HCT116 (cell line): ENCODE measurements around the gene JCAD. TPM values are rescaled to one million over a fixed set of nuclear protein-coding genes. Genes with fewer than 3 reads are reported as not detected.

Experiments used
- ATAC-seq: fragments of 200-7000 bp; cut with Tn5 transposase; 2 replicates; pipeline ENCODE4 v1.9.1; 2020; ENCODE audit warnings: mild to moderate bottlenecking, moderate library complexity
- BruUV-seq: library from RNA; stranded (reverse); fragments of 400-500 nt; replicated peaks from 2 replicates; lab custom pipeline; 2021; lab: Mats Ljungman, UMichigan
- CTCF ChIA-PET: fragments of 300-600 bp; sonication (Branson Sonifier 250); formaldehyde crosslinking; loops from one replicate; lab custom pipeline; 2021; ENCODE audit warnings: antibody characterized with exemption; lab: Charles Lee
- POLR2A ChIA-PET: fragments of 300-600, 350-600 bp; sonication (Branson Sonifier 250); formaldehyde crosslinking; loops from one replicate; lab custom pipeline; 2021; ENCODE audit warnings: antibody characterized with exemption; lab: Charles Lee
- RAD21 ChIA-PET, 2 experiments: fragments of 300-600 bp; sonication (Branson Sonifier 250); formaldehyde crosslinking; loops; one replicate each; lab custom pipeline; 2023; ENCODE audit warnings: low total read pairs in 2 of 2; ENCODE audit not compliant: uncharacterized antibody in 2 of 2, unreplicated experiment in 2 of 2, low non-redundant PET in 1 of 2; lab: Charles Lee
- DNase-seq: peaks from one replicate; pipeline ENCODE4 v3.0.0-alpha.2; 2010; ENCODE audit warnings: low read depth, low spot score
- H2AFZ ChIP-seq: fragments of 200-600 bp; shearing (Covaris generic), sonication (generic); 2 replicates; pipeline ENCODE4 v1.6.1; 2017; ENCODE audit warnings: low read depth, mixed run types, mixed read lengths, antibody characterized with exemption, low read length; ENCODE audit not compliant: poor library complexity, severe bottlenecking
- H3K27ac ChIP-seq: 2 replicates; pipeline ENCODE4 v1.5.1; 2012; ENCODE audit warnings: low read depth, low read length
- H3K27me3 ChIP-seq: fragments of 200-600 bp; sonication (generic); 2 replicates; pipeline ENCODE4 v1.6.1; 2016; ENCODE audit warnings: mixed run types, low read length, mixed read lengths; ENCODE audit not compliant: insufficient read depth
- H3K36me3 ChIP-seq, 2 experiments: fragments of 200-500 bp in 1 of 2; fragments of 200-600 bp in 1 of 2; sonication (Bioruptor generic) in 1 of 2; sonication (generic) in 1 of 2; 2 replicates each; pipeline versions ENCODE4 v1.5.1 to v1.6.1; 2014 to 2016; ENCODE audit warnings: low read length in 2 of 2, inconsistent platforms in 1 of 2, mixed read lengths in 1 of 2, mixed run types in 1 of 2; ENCODE audit not compliant: insufficient read depth in 2 of 2, control insufficient read depth in 1 of 2
- H3K4me1 ChIP-seq, 2 experiments: fragments of 200-600 bp in 1 of 2; sonication (generic) in 1 of 2; 2 replicates each; pipeline versions ENCODE4 v1.5.1 to v1.6.1; 2012 to 2017; ENCODE audit warnings: low read length in 2 of 2, inconsistent platforms in 1 of 2, mild to moderate bottlenecking in 1 of 2, mixed read lengths in 1 of 2, mixed run types in 1 of 2, moderate library complexity in 1 of 2; ENCODE audit not compliant: insufficient read depth in 2 of 2, control insufficient read depth in 1 of 2
- H3K4me2 ChIP-seq: fragments of 200-600 bp; sonication (generic); 2 replicates; pipeline ENCODE4 v1.6.1; 2017; ENCODE audit warnings: mixed run types, low read length, mixed read lengths
- H3K4me3 ChIP-seq, 2 experiments: fragments of 200-600 bp in 1 of 2; sonication (generic) in 1 of 2; replicated peaks in 1 of 2; 2 replicates each; pipeline ENCODE4 v1.5.1; 2011 to 2016; ENCODE audit warnings: low read length in 2 of 2, control low read depth in 1 of 2, low read depth in 1 of 2, mild to moderate bottlenecking in 1 of 2, mixed read lengths in 1 of 2, mixed run types in 1 of 2
- H3K79me2 ChIP-seq: fragments of 200-600 bp; sonication (generic); 2 replicates; pipeline ENCODE4 v1.6.1; 2017; ENCODE audit warnings: mild to moderate bottlenecking, mixed run types, low read length, moderate library complexity, mixed read lengths; ENCODE audit not compliant: insufficient read depth
- H3K9ac ChIP-seq: fragments of 200-600 bp; sonication (generic); 2 replicates; pipeline ENCODE4 v1.6.1; 2016; ENCODE audit warnings: low read length, mixed read lengths
- H3K9me2 ChIP-seq: fragments of 200-600 bp; sonication (generic), shearing (Covaris generic); 2 replicates; pipeline ENCODE4 v1.6.1; 2017; ENCODE audit warnings: mixed run types, mild to moderate bottlenecking, moderate library complexity; ENCODE audit not compliant: insufficient read depth
- H3K9me3 ChIP-seq, 2 experiments: fragments of 200-500 bp in 1 of 2; fragments of 200-600 bp in 1 of 2; sonication (Bioruptor generic) in 1 of 2; sonication (generic) in 1 of 2; 2 replicates each; pipeline ENCODE4 v1.6.1; 2014 to 2017; ENCODE audit warnings: low read length in 2 of 2, mixed read lengths in 2 of 2, inconsistent platforms in 1 of 2, low read depth in 1 of 2, mild to moderate bottlenecking in 1 of 2, mixed run types in 1 of 2, moderate library complexity in 1 of 2; ENCODE audit not compliant: control insufficient read depth in 1 of 2, insufficient read depth in 1 of 2
- H4K20me1 ChIP-seq: fragments of 200-600 bp; sonication (generic), shearing (Covaris generic); 2 replicates; pipeline ENCODE4 v1.6.1; 2017; ENCODE audit warnings: mixed run types, mild to moderate bottlenecking, moderate library complexity; ENCODE audit not compliant: insufficient read depth
- ATF3 ChIP-seq: IDR thresholded peaks from 2 replicates; pipeline ENCODE4 v1.6.1; 2012
- CBX3 ChIP-seq: IDR thresholded peaks from 2 replicates; pipeline ENCODE4 v1.6.1; 2012; ENCODE audit warnings: low read depth
- CTCF ChIP-seq, 3 experiments: fragments of 200-600 bp in 1 of 3; sonication (generic) in 1 of 3; IDR thresholded peaks in 2 of 3; conservative IDR thresholded peaks in 1 of 3; 2 replicates each; pipeline ENCODE4 v1.5.1; 2012 to 2017; ENCODE audit warnings: low read depth in 2 of 3, low read length in 2 of 3, antibody characterized with exemption in 1 of 3, borderline replicate concordance in 1 of 3, control low read depth in 1 of 3, mild to moderate bottlenecking in 1 of 3, mixed read lengths in 1 of 3, mixed run types in 1 of 3, moderate library complexity in 1 of 3; ENCODE audit not compliant: insufficient read depth in 1 of 3
- EGR1 ChIP-seq: IDR thresholded peaks from 2 replicates; pipeline ENCODE4 v1.6.1; 2012; ENCODE audit warnings: low read depth
- ELF1 ChIP-seq: IDR thresholded peaks from 2 replicates; pipeline ENCODE4 v1.6.1; 2012; ENCODE audit warnings: low read depth, borderline replicate concordance
- EZH2 ChIP-seq: fragments of 200-600 bp; sonication (generic); IDR thresholded peaks from 2 replicates; pipeline ENCODE4 v1.6.1; 2017; ENCODE audit warnings: antibody characterized with exemption, mixed run types
- FOSL1 ChIP-seq: IDR thresholded peaks from 2 replicates; pipeline ENCODE4 v1.6.1; 2012; ENCODE audit warnings: low read depth
- JUND ChIP-seq: IDR thresholded peaks from 2 replicates; pipeline ENCODE4 v1.6.1; 2012
- POLR2AphosphoS5 ChIP-seq: IDR thresholded peaks from 2 replicates; pipeline ENCODE4 v1.6.1; 2011; ENCODE audit warnings: mild to moderate bottlenecking, low read depth, low read length, moderate library complexity
- REST ChIP-seq: IDR thresholded peaks from 2 replicates; pipeline ENCODE4 v1.6.1; 2012; ENCODE audit warnings: low read depth
- SIN3A ChIP-seq: IDR thresholded peaks from 2 replicates; pipeline ENCODE4 v1.6.1; 2012; ENCODE audit warnings: low read depth
- SRF ChIP-seq: IDR thresholded peaks from 2 replicates; pipeline ENCODE4 v1.6.1; 2012; ENCODE audit warnings: low read depth
- ZBTB33 ChIP-seq: IDR thresholded peaks from 2 replicates; pipeline ENCODE4 v1.6.1; 2011; ENCODE audit warnings: mild to moderate bottlenecking, low read length, moderate library complexity; ENCODE audit not compliant: insufficient replicate concordance; ENCODE audit errors: extremely low read depth
- ZFX ChIP-seq: fragments of 450-650 bp; IDR thresholded peaks from 2 replicates; pipeline ENCODE4 v1.6.1; 2017
- intact Hi-C: fragments of 100-400 bp; cut with micrococcal nuclease; formaldehyde crosslinking; loops from 2 replicates; pipeline ENCODE4 v1.10.0; 2022
- total RNA-seq: library from RNA; stranded (reverse); gene quantifications from one replicate; pipeline ENCODE4 v1.2.1, GENCODE V29; 2021; ENCODE audit not compliant: unreplicated experiment

Gene JCAD
- total RNA-seq, 1 experiment from 2014 or later = 17.5 TPM

GRCh38 chr10:29977171-29977570 lies 82.2 kb downstream of the JCAD start:
- Histone ChIP-seq H3K36me3 (no peaks in the 10 kb centered on the region), H3K9me2 (no peaks in the 10 kb centered on the region), H3K9me3 (peaks cover 0 to under 1% of the 10 kb centered on the region in 2 experiments; a peak in 1 of 4 replicates), H3K27me3 (no peaks in the 10 kb centered on the region), H4K20me1 (no peaks in the 10 kb centered on the region), H3K9ac (no peak overlapping the region), H3K4me2 (no peak overlapping the region), H3K27ac (no peak overlapping the region), H2AFZ (no peak overlapping the region), H3K4me3 (no peak overlapping the region), H3K79me2 (no peaks in the 10 kb centered on the region), H3K4me1 (no peaks in the 10 kb centered on the region)
- ATAC-seq (no peak), DNase-seq (no peak)
- CTCF ChIA-PET = interaction anchor here (1.9 kb wide), 1 partner anchor 25 kb away, joined by 6 read pairs; no protein-coding TSS in a partner anchor
- POLR2A ChIA-PET = no interaction called here
- intact Hi-C loops = no loop called here
- no peak for TF ChIP-seq EGR1
- TF ChIP-seq EZH2 = no peak
- TF ChIP-seq REST = no peak
- TF ChIP-seq ELF1 = no peak
- no peak for TF ChIP-seq JUND
- TF ChIP-seq FOSL1 = no peak
- TF ChIP-seq CTCF (IDR thresholded peaks at IDR 0.05 in 2 of 3, conservative IDR thresholded peaks at IDR 0.05 in 1 of 3; ENCODE audit: borderline replicate concordance in 1 of 3, insufficient read depth in 1 of 3, low read depth in 2 of 3, low read length in 2 of 3) = no peak
- no peak for TF ChIP-seq ZBTB33
- no peak for TF ChIP-seq SRF
- no peak for TF ChIP-seq ZFX
- no peak for TF ChIP-seq CBX3
- TF ChIP-seq POLR2AphosphoS5 = no peak
- TF ChIP-seq SIN3A = no peak
- TF ChIP-seq ATF3 = no peak
- RAD21 ChIA-PET = no interaction called here
- BruUV-seq = no TSS peak
